ENCODE results near the gene TNNI2.

The TNNI2 gene

GRCh38 chr11:1834779-1835670 lies 3.8 kb upstream of the TNNI2 start, which contains the start of gene SYT8:
SYT8 (plus strand) TSS chr11:1834990; CDS start chr11:1835106, 116 bp downstream.
- DNase-seq, result no peak

- DNase-seq, result no peak
Measured at GRCh38 chr11:1835671-1836010, 3.1 kb upstream of the TNNI2 start.

GRCh38 chr11:1836011-1836945 lies 2.5 kb upstream of the TNNI2 start:
- DNase-seq, result no peak

GRCh38 chr11:1837171-1838076 lies 1.4 kb upstream of the TNNI2 start:
- DNase-seq, result peak; percentile 62

GRCh38 chr11:1838077-1838425 lies 730 bp upstream of the TNNI2 start:
- no peak for DNase-seq

- no peak for DNase-seq
Measured at GRCh38 chr11:1839204-1839923, 583 bp downstream of the TNNI2 start.

- no peak for DNase-seq
Measured at GRCh38 chr11:1839924-1840779, 1.4 kb downstream of the TNNI2 start.

- no peak for DNase-seq
Measured at GRCh38 chr11:1840780-1841480, 2.1 kb downstream of the TNNI2 start.

- DNase-seq, result no peak
Measured at GRCh38 chr11:1841511-1842148, 2.8 kb downstream of the TNNI2 start.

- no peak for DNase-seq
Measured at GRCh38 chr11:1842149-1843097, 3.6 kb downstream of the TNNI2 start.

GRCh38 chr11:1843098-1843473 lies 4.3 kb downstream of the TNNI2 start:
- no peak for DNase-seq

- no peak for DNase-seq
Measured at GRCh38 chr11:1843796-1844195, 5.0 kb downstream of the TNNI2 start.

- no peak for DNase-seq
Measured at GRCh38 chr11:1844221-1845094, 5.7 kb downstream of the TNNI2 start.

GRCh38 chr11:1845095-1845429 lies 6.3 kb downstream of the TNNI2 start:
- no peak for DNase-seq

- DNase-seq, result no peak
Measured at GRCh38 chr11:1845561-1846452, 7.0 kb downstream of the TNNI2 start.

- DNase-seq, result no peak
Measured at GRCh38 chr11:1846453-1846932, 7.7 kb downstream of the TNNI2 start.

All from fibroblast of upper back skin (primary cell).